H9 (cell line): ENCODE results near the gene EEF1A2. TPM values are rescaled to one million over a fixed set of nuclear protein-coding genes. Genes with fewer than 3 reads are reported as not detected.

Experiments used
- DNase-seq: peaks from one replicate; pipeline ENCODE4 v3.0.0-alpha.2; 2017
- H2AFZ ChIP-seq: one replicate; pipeline ENCODE4 v1.6.1; 2013; ENCODE audit warnings: mild to moderate bottlenecking, low read length, control low read depth, moderate library complexity
- H2AK5ac ChIP-seq: 2 replicates; pipeline ENCODE4 v1.6.1; 2013; ENCODE audit warnings: low read length, control low read depth, mixed read lengths; ENCODE audit not compliant: insufficient read length
- H2BK120ac ChIP-seq: one replicate; pipeline ENCODE4 v1.6.1; 2013; ENCODE audit warnings: low read depth, mild to moderate bottlenecking, low read length, control low read depth, inconsistent platforms; ENCODE audit not compliant: poor library complexity, severe bottlenecking
- H2BK12ac ChIP-seq: 2 replicates; pipeline ENCODE4 v1.6.1; 2013; ENCODE audit warnings: low read length, control low read depth, mixed read lengths, low read depth; ENCODE audit not compliant: insufficient read length
- H2BK15ac ChIP-seq: 2 replicates; pipeline ENCODE4 v1.6.1; 2013; ENCODE audit warnings: low read depth, low read length, control low read depth
- H2BK20ac ChIP-seq: one replicate; pipeline ENCODE4 v1.6.1; 2013; ENCODE audit warnings: low read depth, mild to moderate bottlenecking, low read length, control low read depth, inconsistent platforms; ENCODE audit not compliant: poor library complexity, severe bottlenecking
- H2BK5ac ChIP-seq: 2 replicates; pipeline ENCODE4 v1.6.1; 2013; ENCODE audit warnings: low read length, control low read depth, mixed read lengths; ENCODE audit not compliant: insufficient read length
- H3K14ac ChIP-seq: 2 replicates; pipeline ENCODE4 v1.6.1; 2013; ENCODE audit warnings: low read length, control low read depth; ENCODE audit not compliant: insufficient read depth
- H3K18ac ChIP-seq: 2 replicates; pipeline ENCODE4 v1.6.1; 2013; ENCODE audit warnings: low read depth, mild to moderate bottlenecking, mixed read lengths, low read length, control low read depth; ENCODE audit not compliant: insufficient read length
- H3K23ac ChIP-seq: 2 replicates; pipeline ENCODE4 v1.6.1; 2013; ENCODE audit warnings: low read length, control low read depth, mixed read lengths, low read depth; ENCODE audit not compliant: insufficient read length
- H3K23me2 ChIP-seq: 2 replicates; pipeline ENCODE4 v1.6.1; 2013; ENCODE audit warnings: low read depth, mild to moderate bottlenecking, mixed read lengths, low read length, control low read depth; ENCODE audit not compliant: insufficient read length, poor library complexity, severe bottlenecking
- H3K27ac ChIP-seq: 2 replicates; pipeline ENCODE4 v1.5.1; 2013; ENCODE audit warnings: low read length, control low read depth, mixed read lengths, low read depth; ENCODE audit not compliant: insufficient read length
- H3K27me3 ChIP-seq: 2 replicates; pipeline ENCODE4 v1.6.1; 2013; ENCODE audit warnings: low read length, control low read depth, inconsistent platforms; ENCODE audit not compliant: insufficient read depth
- H3K4ac ChIP-seq: 2 replicates; pipeline ENCODE4 v1.6.1; 2013; ENCODE audit warnings: low read depth, mild to moderate bottlenecking, control low read depth, inconsistent platforms, low read length, moderate library complexity
- H3K4me1 ChIP-seq: 2 replicates; pipeline ENCODE4 v1.6.1; 2013; ENCODE audit warnings: low read length, control low read depth, inconsistent platforms; ENCODE audit not compliant: insufficient read depth
- H3K4me2 ChIP-seq: 2 replicates; pipeline ENCODE4 v1.6.1; 2013; ENCODE audit warnings: low read length, control low read depth, mixed read lengths; ENCODE audit not compliant: insufficient read length, insufficient read depth
- H3K56ac ChIP-seq: 2 replicates; pipeline ENCODE4 v1.6.1; 2013; ENCODE audit warnings: low read depth, mild to moderate bottlenecking, mixed read lengths, low read length, control low read depth; ENCODE audit not compliant: insufficient read length
- H3K79me1 ChIP-seq: 2 replicates; pipeline ENCODE4 v1.6.1; 2013; ENCODE audit warnings: low read depth, mild to moderate bottlenecking, moderate library complexity, low read length, control low read depth, inconsistent platforms; ENCODE audit not compliant: insufficient read depth, poor library complexity, severe bottlenecking
- H3K79me2 ChIP-seq: 2 replicates; pipeline ENCODE4 v1.6.1; 2013; ENCODE audit warnings: low read length, control low read depth, inconsistent platforms; ENCODE audit not compliant: insufficient read depth
- H3K9ac ChIP-seq: 2 replicates; pipeline ENCODE4 v1.6.1; 2013; ENCODE audit warnings: low read length, control low read depth, mixed read lengths; ENCODE audit not compliant: insufficient read length; ENCODE audit errors: extremely low read depth
- H3K9me3 ChIP-seq: one replicate; pipeline ENCODE4 v1.6.1; 2013; ENCODE audit warnings: low read depth, low read length, inconsistent platforms; ENCODE audit not compliant: control insufficient read depth
- H3T11ph ChIP-seq: one replicate; pipeline ENCODE4 v1.6.1; 2013; ENCODE audit warnings: mild to moderate bottlenecking, low read length, control low read depth, inconsistent platforms
- H4K20me1 ChIP-seq: one replicate; pipeline ENCODE4 v1.6.1; 2013; ENCODE audit not compliant: control insufficient read depth, insufficient read length, insufficient read depth
- H4K5ac ChIP-seq: 2 replicates; pipeline ENCODE4 v1.6.1; 2013; ENCODE audit warnings: low read depth, mild to moderate bottlenecking, mixed read lengths, low read length, control low read depth; ENCODE audit not compliant: insufficient read length
- H4K8ac ChIP-seq: replicated peaks from 2 replicates; pipeline ENCODE4 v1.6.1; 2013; ENCODE audit warnings: low read length, control low read depth, mixed read lengths, low read depth; ENCODE audit not compliant: insufficient read length
- H4K91ac ChIP-seq: 2 replicates; pipeline ENCODE4 v1.6.1; 2013; ENCODE audit warnings: low read depth, mild to moderate bottlenecking, moderate library complexity, mixed read lengths, low read length, control low read depth; ENCODE audit not compliant: insufficient read length
- H3K27ac Mint-ChIP-seq, 3 experiments: 2 replicates in 2 of 3; 3 replicates in 1 of 3; pipeline ENCODE4 v1.8.0; 2020 to 2021; ENCODE audit warnings: mixed read lengths in 3 of 3, mild to moderate bottlenecking in 1 of 3, moderate library complexity in 1 of 3
- H3K27me3 Mint-ChIP-seq: 2 replicates; pipeline ENCODE4 v1.8.0; 2021; ENCODE audit warnings: low read depth, mild to moderate bottlenecking, moderate library complexity, mixed read lengths
- H3K36me3 Mint-ChIP-seq, 3 experiments: 2 replicates in 2 of 3; 3 replicates in 1 of 3; pipeline ENCODE4 v1.8.0; 2020 to 2021; ENCODE audit warnings: low read depth in 3 of 3, mixed read lengths in 3 of 3; ENCODE audit not compliant: insufficient read depth in 1 of 3
- H3K4me1 Mint-ChIP-seq, 2 experiments: 2 replicates each; pipeline ENCODE4 v1.8.0; 2020; ENCODE audit warnings: mixed read lengths in 2 of 2
- H3K4me3 Mint-ChIP-seq, 2 experiments: 2 replicates in 1 of 2; 3 replicates in 1 of 2; pipeline ENCODE4 v1.8.0; 2020 to 2021; ENCODE audit warnings: mild to moderate bottlenecking in 2 of 2, mixed read lengths in 2 of 2, moderate library complexity in 1 of 2
- H3K9me3 Mint-ChIP-seq, 2 experiments: 2 replicates in 1 of 2; 3 replicates in 1 of 2; pipeline ENCODE4 v1.8.0; 2020; ENCODE audit warnings: mild to moderate bottlenecking in 2 of 2, mixed read lengths in 2 of 2, moderate library complexity in 1 of 2
- CTCF ChIP-seq: fragments of 200-600 bp; sonication (generic); conservative IDR thresholded peaks from 3 replicates; pipeline ENCODE4 v1.8.0; 2021; ENCODE audit warnings: antibody characterized with exemption, mild to moderate bottlenecking
- WGBS: extraction: QIAGEN DNeasy Blood & Tissue Kit; methylation state at CpG from one replicate; pipeline ENCODE4 v1.1.7; 2013; ENCODE audit warnings: missing lambda C conversion rate, low lambda C conversion rate, mixed read lengths; ENCODE audit not compliant: insufficient read length; ENCODE audit errors: extremely low coverage; 5-methylcytosine and 5-hydroxymethylcytosine counted together
- total RNA-seq: library from RNA; stranded (reverse); gene quantifications from 2 replicates; pipeline ENCODE4 v1.2.1, GENCODE V29; 2021

The EEF1A2 gene
- total RNA-seq, 1 experiment from 2014 or later, result 27.4 TPM

- Mint-ChIP-seq H3K9me3 (peaks cover 7 to 22% of the 10 kb centered on the region in 2 experiments; a peak in 4 of 5 replicates), H3K4me1 (no peaks in the 10 kb centered on the region), H3K27me3 (peaks cover 58% of the 10 kb centered on the region), H3K36me3 (peaks cover 0 to 20% (median 0%) of the 10 kb centered on the region in 3 experiments; a peak in 3 of 7 replicates), H3K27ac (no peak overlapping the region), H3K4me3 (no peak overlapping the region)
- Histone ChIP-seq H3T11ph (no peak overlapping the region), H3K18ac (no peak overlapping the region), H3K14ac (no peak overlapping the region), H3K56ac (no peak overlapping the region), H2BK15ac (no peak overlapping the region), H4K91ac (no peak overlapping the region), H2BK120ac (no peak overlapping the region), H2AK5ac (no peak overlapping the region), H3K27me3 (no peaks in the 10 kb centered on the region; the same call in 1 of the 2 replicates), H3K79me1 (no peaks in the 10 kb centered on the region), H3K4me1 (no peaks in the 10 kb centered on the region), H2BK12ac (no peak overlapping the region), H3K27ac (no peak overlapping the region), H3K23ac (no peak overlapping the region), H2AFZ (no peak overlapping the region), H3K4ac (no peak overlapping the region), H3K79me2 (no peaks in the 10 kb centered on the region), H4K5ac (no peak overlapping the region), H3K4me2 (no peak overlapping the region), H2BK5ac (no peak overlapping the region), H4K8ac (no peak overlapping the region), H3K23me2 (no peaks in the 10 kb centered on the region), H4K20me1 (peaks cover 2% of the 10 kb centered on the region), H3K9ac (no peak overlapping the region), H2BK20ac (no peak overlapping the region), H3K9me3 (no peaks in the 10 kb centered on the region)
- no peak for DNase-seq
- WGBS, result no CpG with 5 or more reads among the region's 7 CpGs
- no peak for TF ChIP-seq CTCF
Observed at GRCh38 chr20:63503524-63503923, 4.6 kb upstream of the EEF1A2 start.
